Gastrocnemius medialis (tissue), 4 donors: ENCODE measurements around the gene EYS. TPM values are rescaled to one million over a fixed set of nuclear protein-coding genes. Genes with fewer than 3 reads are reported as not detected.

Source experiments
- ATAC-seq, 2 donors: fragments of 150-250 bp; one replicate each; pipeline ENCODE4 v1.9.1; 2016
- DNase-seq, 2 donors: peaks; one replicate each; pipeline ENCODE4 v3.0.0-alpha.2; 2019
- H3K27ac ChIP-seq, 4 donors: fragments of 200-600 bp; sonication (generic); 1 replicate in 1 of 4; 2 replicates in 3 of 4; pipeline ENCODE4 v1.5.1; 2016 to 2018; ENCODE audit warnings: mild to moderate bottlenecking in 2 of 4, moderate library complexity in 1 of 4
- H3K27me3 ChIP-seq, 3 donors: fragments of 200-600 bp; sonication (generic) in 2 of 3; 1 replicate in 1 of 3; 2 replicates in 2 of 3; pipeline versions ENCODE4 v1.5.1 to v1.6.0; 2016 to 2019; ENCODE audit warnings: mild to moderate bottlenecking in 1 of 3, moderate library complexity in 1 of 3
- H3K36me3 ChIP-seq, 2 donors: fragments of 200-600 bp; sonication (generic) in 1 of 2; one replicate each; pipeline ENCODE4 v1.5.1; 2017 to 2018
- H3K4me1 ChIP-seq, 2 donors: fragments of 200-600 bp; sonication (generic) in 1 of 2; one replicate each; pipeline ENCODE4 v1.5.1; 2016 to 2017; ENCODE audit warnings: mild to moderate bottlenecking in 2 of 2
- H3K4me3 ChIP-seq, 4 donors: fragments of 200-600 bp; sonication (generic) in 3 of 4; 1 replicate in 1 of 4; 2 replicates in 3 of 4; pipeline ENCODE4 v1.5.1; 2016 to 2019; ENCODE audit warnings: mild to moderate bottlenecking in 2 of 4
- H3K9me3 ChIP-seq, 3 donors: fragments of 200-600 bp; sonication (generic) in 2 of 3; 1 replicate in 1 of 3; 2 replicates in 2 of 3; pipeline ENCODE4 v1.5.1; 2016 to 2019
- POLR2A ChIP-seq, 2 donors: fragments of 450-650 bp; IDR thresholded peaks; one replicate each; pipeline ENCODE4 v1.6.1; 2017; ENCODE audit warnings: antibody characterized with exemption in 2 of 2, mild to moderate bottlenecking in 2 of 2, moderate library complexity in 2 of 2
- in situ Hi-C, 4 donors: fragments of 200-750 bp; cut with MboI; loops; one replicate each; pipeline versions ENCODE4 v1.15.0 to v1.8.0; 2017; ENCODE audit warnings: low sequenced_read_pairs in 4 of 4
- intact Hi-C: fragments of 100-400 bp; cut with DNase I; formaldehyde crosslinking; loops from one replicate; pipeline ENCODE4 v1.15.1; 2023; ENCODE audit warnings: low total_unique reads
- total RNA-seq, 4 donors: library from RNA; depleted of rRNA; stranded (reverse); fragments of >200 nt; gene quantifications; one replicate each; pipeline versions ENCODE4 v1.1.0 to v1.2.3, GENCODE V29; 2016
- TF ChIP-seq, protein P1 (sequence below), 5 experiments: fragments of 450-650 bp in 3 of 5; fragments of 200-600 bp in 2 of 5; sonication (generic) in 2 of 5; IDR thresholded peaks in 4 of 5; conservative IDR thresholded peaks in 1 of 5; 1 replicate in 4 of 5; 2 replicates in 1 of 5; pipeline ENCODE4 v1.5.1; 2016 to 2019; ENCODE audit warnings: antibody characterized with exemption in 5 of 5, mild to moderate bottlenecking in 3 of 5, moderate library complexity in 3 of 5

EYS gene
- total RNA-seq, 4 donors from 2014 or later: 0.20 TPM; not detected in 3

DNA sequence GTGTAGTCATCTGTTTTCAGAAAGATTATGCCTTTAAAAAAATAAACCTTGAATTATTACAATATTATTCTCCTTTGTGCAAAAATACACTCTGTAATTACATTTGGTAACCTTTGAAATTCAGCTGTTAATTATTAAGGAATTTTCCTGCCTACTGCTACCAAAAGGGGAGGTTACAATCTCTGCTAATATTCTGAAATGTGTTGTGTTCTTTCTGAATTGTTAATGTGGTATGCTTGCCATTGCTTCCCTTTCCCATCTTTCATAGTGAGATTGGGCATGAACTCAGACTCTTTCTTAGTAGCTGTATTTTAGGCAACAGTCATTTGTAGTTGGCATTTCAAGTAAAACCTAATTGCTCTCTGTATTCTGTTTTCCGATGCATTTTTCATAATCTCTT is 1998.4 kb downstream of the EYS start:
- TF ChIP-seq, protein P1, sequence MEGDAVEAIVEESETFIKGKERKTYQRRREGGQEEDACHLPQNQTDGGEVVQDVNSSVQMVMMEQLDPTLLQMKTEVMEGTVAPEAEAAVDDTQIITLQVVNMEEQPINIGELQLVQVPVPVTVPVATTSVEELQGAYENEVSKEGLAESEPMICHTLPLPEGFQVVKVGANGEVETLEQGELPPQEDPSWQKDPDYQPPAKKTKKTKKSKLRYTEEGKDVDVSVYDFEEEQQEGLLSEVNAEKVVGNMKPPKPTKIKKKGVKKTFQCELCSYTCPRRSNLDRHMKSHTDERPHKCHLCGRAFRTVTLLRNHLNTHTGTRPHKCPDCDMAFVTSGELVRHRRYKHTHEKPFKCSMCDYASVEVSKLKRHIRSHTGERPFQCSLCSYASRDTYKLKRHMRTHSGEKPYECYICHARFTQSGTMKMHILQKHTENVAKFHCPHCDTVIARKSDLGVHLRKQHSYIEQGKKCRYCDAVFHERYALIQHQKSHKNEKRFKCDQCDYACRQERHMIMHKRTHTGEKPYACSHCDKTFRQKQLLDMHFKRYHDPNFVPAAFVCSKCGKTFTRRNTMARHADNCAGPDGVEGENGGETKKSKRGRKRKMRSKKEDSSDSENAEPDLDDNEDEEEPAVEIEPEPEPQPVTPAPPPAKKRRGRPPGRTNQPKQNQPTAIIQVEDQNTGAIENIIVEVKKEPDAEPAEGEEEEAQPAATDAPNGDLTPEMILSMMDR (IDR thresholded peaks at IDR 0.05 in 4 of 5, conservative IDR thresholded peaks at IDR 0.05 in 1 of 5): no peak
- no peak for TF ChIP-seq POLR2A (IDR thresholded peaks at IDR 0.05)
- Histone ChIP-seq H3K4me1 (no peaks in the 10 kb centered on the region), H3K27me3 (no peaks in the 10 kb centered on the region), H3K9me3 (no peaks in the 10 kb centered on the region), H3K4me3 (no peak overlapping the region), H3K36me3 (peaks cover 3 to 77% of the 10 kb centered on the region in 2 donors), H3K27ac (no peak overlapping the region)
- in situ Hi-C loops (no loop called here), intact Hi-C loops (no loop called here)
- DNase-seq (no peak), ATAC-seq (no peak)

DNA sequence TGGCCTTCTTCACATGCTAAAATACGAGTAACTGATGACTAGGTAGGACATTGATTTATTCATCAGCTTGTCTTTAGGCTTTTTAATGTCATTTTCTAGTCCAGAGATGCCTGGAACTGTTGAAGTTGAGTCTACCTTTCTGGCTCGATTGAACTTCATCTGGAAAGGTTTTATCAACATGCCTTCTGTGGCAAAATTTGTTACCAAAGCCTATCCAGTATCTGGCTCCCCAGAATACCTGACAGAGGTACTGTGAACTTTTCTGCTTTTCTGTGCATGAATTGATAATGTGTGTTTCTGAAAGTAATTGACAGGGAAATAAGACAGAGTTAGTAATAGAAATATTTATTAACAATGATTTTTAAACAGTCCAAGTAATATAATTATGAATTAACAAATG is 2000.4 kb downstream of the EYS start:
- Histone ChIP-seq H3K27me3 (no peaks in the 10 kb centered on the region), H3K4me1 (no peaks in the 10 kb centered on the region), H3K4me3 (no peak overlapping the region), H3K9me3 (no peaks in the 10 kb centered on the region), H3K27ac (no peak overlapping the region), H3K36me3 (peaks cover 3 to 76% of the 10 kb centered on the region in 2 donors)
- ATAC-seq: no peak
- in situ Hi-C loops: no loop called here
- intact Hi-C loops: no loop called here
- no peak for DNase-seq
- no peak for TF ChIP-seq POLR2A (IDR thresholded peaks at IDR 0.05)
- TF ChIP-seq, protein P1 (IDR thresholded peaks at IDR 0.05 in 4 of 5, conservative IDR thresholded peaks at IDR 0.05 in 1 of 5): no peak

DNA sequence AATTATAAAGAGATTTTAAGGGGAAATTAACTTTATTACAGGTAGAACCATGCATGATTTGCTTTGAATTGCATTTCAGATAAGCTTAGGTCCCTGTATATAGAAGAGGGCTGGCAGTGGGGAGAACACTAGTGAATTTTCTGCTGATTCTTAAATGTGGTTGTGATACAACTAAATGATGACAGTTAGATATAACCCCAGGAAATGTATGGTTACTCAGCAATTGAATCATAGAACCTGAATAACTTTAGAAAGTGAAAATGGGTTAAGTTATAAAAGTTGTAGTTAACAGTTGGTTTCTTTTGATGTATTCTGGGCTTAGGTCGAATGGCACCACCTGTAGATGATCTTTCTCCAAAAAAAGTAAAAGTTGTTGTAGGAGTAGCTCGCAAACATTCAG is 2001.3 kb downstream of the EYS start:
- intact Hi-C loops (no loop called here), in situ Hi-C loops (no loop called here)
- Histone ChIP-seq H3K27me3 (no peaks in the 10 kb centered on the region), H3K4me1 (no peaks in the 10 kb centered on the region), H3K9me3 (no peaks in the 10 kb centered on the region), H3K4me3 (no peak overlapping the region), H3K27ac (no peak overlapping the region), H3K36me3 (peaks cover 3 to 76% of the 10 kb centered on the region in 2 donors)
- DNase-seq (no peak), ATAC-seq (no peak)
- TF ChIP-seq, protein P1 (IDR thresholded peaks at IDR 0.05 in 4 of 5, conservative IDR thresholded peaks at IDR 0.05 in 1 of 5): no peak
- no peak for TF ChIP-seq POLR2A (IDR thresholded peaks at IDR 0.05)

DNA sequence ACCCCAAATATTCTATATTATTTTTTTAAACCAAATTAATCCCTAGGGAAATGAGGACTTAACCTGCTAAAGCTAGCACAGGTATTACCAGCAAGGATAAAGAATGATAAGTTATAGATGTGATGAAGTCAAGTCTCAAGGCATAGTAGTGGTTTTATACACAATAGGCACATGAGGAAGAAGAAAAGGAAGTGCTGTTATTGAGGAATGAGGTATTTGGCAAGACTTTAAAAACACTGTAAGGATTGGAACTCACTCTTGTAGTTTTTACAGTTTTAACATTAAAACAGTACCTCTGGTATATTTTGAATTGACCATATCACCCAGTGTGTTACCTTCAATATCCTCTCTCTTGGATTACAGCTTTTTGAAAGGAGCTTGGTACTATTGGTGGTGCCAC is 2016.8 kb downstream of the EYS start:
- intact Hi-C loops (no loop called here), in situ Hi-C loops (no loop called here)
- TF ChIP-seq, protein P1 (IDR thresholded peaks at IDR 0.05 in 4 of 5, conservative IDR thresholded peaks at IDR 0.05 in 1 of 5): no peak
- no peak for TF ChIP-seq POLR2A (IDR thresholded peaks at IDR 0.05)
- Histone ChIP-seq H3K27ac (no peak overlapping the region), H3K36me3 (no peaks in the 10 kb centered on the region), H3K4me1 (no peaks in the 10 kb centered on the region), H3K27me3 (no peaks in the 10 kb centered on the region), H3K4me3 (no peak overlapping the region), H3K9me3 (no peaks in the 10 kb centered on the region)
- no peak for DNase-seq
- ATAC-seq: no peak

DNA sequence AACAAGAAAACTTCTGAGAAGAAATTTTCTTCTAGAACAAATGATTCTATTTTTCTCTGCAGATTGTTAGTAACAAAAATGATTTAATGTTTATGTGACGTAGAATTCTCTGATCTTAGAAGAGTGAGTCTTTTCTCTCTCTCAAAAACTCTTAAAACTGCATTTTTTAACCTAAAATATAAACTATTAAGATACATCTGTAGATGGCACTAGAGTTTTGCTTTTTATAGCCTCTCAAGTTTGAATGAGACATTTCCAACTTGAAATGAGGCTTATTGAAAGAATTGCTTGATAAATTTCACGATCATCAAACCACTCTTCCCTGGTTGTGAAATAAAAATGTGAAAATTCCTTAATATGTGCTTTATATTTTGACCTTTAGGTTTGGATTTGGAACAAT is 2017.6 kb downstream of the EYS start:
- TF ChIP-seq, protein P1 (IDR thresholded peaks at IDR 0.05 in 4 of 5, conservative IDR thresholded peaks at IDR 0.05 in 1 of 5): no peak
- no peak for TF ChIP-seq POLR2A (IDR thresholded peaks at IDR 0.05)
- in situ Hi-C loops: no loop called here
- H3K4me1 ChIP-seq: no peaks in the 10 kb centered on the region
- H3K27me3 ChIP-seq: no peaks in the 10 kb centered on the region
- no peak overlapping the region for H3K4me3 ChIP-seq
- peaks cover 0 to 7% of the 10 kb centered on the region in 2 donors for H3K36me3 ChIP-seq
- H3K27ac ChIP-seq: no peak overlapping the region
- DNase-seq (no peak), ATAC-seq (no peak)
- intact Hi-C loops: no loop called here
- H3K9me3 ChIP-seq: no peaks in the 10 kb centered on the region
